ENCODE measurements around the gene ATP6V1E1.

ATP6V1E1 gene

DNA sequence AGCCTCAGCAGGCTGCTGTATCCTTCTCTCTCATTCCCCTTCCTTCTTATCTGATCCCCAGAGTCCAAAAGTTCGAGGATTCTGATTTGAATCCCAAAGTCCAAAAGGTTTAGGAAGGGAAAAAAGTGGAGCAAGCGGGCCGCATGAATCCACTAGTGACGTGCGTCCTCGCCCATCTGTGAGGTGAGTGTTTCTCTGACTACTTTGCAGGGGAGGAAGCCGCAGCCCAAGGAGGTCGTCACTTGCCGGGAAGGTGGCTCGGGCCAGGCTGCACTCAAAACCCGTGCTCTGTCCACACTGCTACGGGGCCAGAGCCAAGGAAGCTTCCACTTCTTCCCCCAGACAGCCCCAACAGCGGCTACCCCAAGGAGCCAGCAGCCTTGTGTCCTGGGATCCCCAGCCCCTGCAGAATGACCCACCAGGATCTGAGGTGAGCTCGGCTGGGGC is 49.0 kb downstream of the ATP6V1E1 start:
- no peak for DNase-seq

DNA sequence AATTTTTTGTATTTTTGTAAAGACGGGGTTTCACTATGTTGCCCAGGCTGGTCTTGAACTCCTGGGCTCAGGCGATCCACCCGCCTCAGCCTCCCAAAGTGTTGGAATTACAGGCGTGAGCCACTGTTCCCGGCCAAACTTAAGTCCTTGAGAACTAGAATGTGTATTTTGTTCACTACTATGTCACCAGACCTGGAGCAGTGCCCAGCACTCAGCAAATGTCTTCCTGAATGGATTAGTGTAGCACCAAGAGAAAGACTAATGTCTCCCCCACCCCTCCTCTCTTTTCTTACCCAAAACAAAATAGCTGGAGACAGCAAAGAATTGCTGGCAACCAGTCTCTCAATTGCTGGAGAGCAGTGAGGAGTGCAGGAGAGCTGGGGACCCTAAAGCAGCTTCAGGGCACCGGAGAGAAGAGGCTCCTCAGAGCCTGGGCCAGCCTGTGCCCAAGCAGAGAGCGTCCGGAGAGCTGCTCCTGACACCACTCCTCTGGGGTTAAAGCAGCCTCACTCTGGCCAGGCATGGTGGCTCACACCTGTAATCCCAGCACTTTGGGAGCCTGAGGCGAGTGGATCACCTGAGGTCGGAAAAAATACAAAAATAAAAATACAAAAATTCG is 50.3 kb downstream of the ATP6V1E1 start:
- DNase-seq: peak; percentile 13

DNA sequence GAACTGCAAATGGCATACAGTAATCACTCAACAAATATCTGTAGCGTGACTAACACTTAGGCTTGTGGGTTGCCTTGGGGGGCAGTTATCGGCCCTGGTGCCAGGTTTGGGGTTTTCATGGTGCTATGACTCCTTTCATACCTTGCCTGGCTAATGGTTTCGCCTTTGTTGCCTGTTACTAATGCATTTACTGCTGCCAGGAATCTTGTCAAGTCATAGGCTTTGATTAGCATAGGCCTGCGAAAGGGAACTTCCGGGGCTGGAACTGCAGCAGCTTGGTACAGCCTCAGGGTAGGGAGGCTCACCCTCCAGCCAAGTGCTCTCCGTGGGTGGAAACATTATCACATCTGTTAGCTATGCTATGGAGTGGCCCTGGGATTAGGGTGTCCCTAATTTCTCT is 52.1 kb downstream of the ATP6V1E1 start:
- DNase-seq: no peak

DNA sequence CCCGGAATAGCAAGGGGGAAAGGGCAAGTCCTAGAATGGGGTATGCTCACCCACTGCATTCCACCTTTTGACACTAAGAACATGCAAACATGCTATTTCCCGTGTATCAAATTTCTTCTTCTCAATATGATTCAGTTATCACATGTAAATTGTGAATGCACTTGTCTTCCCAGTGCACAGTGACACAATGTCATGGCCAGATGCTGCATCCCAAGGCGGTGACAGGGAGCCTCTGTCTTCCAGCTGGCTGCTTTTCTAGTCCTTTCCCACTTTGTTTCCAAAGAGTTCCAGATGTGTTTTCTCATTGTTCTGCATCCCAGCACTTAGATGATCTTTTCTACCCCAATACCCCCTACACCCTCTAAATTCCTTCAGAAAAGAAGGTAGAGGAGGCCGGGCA is 52.9 kb downstream of the ATP6V1E1 start:
- DNase-seq: no peak

DNA sequence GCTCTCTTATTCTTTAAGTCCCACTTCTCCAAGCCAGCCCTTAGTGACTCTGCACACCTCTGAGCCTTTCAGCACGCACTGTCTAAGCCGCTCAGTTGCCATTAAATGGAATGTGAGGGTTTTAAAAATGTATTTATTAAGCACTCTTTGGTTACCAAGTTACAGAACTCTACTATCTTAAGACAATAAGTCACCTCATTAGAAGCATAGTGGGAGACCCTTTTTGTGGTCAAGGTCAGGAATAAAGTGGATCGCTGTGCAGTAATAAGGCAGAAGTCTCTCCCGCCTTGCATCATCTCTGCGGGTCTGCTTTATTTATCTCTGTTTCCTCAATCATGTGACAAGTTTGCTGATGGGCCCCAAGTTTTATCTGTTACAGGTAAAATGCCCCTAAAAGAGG is 53.4 kb downstream of the ATP6V1E1 start:
- no peak for DNase-seq

DNA sequence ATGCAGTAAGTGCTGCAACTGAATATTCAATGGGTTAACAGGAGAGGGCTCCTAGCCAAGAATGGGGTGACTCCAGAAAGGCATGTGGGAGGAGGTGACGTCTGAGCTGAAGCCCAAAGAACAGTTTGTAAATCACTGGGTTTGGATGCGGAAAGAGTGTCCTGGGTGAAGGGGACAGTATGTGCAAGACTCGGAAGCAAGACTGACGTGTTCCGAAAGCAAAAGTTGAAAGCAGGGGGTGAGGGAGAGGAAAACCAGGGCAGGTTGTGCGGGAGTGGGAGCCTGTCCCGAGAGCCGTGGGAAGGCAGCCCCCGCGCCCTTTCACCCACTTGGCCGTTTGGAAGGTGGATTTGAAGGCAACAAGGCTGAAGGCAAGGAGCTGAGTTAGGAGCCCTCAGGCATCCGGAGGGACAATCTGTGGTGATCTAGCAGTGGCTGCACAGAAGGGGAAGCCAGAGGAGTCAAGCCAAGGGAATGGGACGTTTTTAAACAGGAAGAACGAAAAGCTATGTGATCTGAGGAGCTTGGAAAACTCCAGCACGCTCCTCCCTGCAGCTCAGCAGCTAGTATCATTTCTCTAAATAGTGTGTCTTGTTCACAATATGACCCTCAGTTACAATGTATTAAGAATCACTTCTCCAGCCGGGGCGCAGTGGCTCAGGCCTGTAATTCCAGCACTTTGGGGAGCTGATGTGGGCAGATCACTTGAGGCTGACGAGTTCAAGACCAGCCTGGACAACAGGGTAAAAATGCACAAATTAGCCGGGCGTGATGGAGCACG is 57.5 kb downstream of the ATP6V1E1 start:
- peak; percentile 60 for DNase-seq

DNA sequence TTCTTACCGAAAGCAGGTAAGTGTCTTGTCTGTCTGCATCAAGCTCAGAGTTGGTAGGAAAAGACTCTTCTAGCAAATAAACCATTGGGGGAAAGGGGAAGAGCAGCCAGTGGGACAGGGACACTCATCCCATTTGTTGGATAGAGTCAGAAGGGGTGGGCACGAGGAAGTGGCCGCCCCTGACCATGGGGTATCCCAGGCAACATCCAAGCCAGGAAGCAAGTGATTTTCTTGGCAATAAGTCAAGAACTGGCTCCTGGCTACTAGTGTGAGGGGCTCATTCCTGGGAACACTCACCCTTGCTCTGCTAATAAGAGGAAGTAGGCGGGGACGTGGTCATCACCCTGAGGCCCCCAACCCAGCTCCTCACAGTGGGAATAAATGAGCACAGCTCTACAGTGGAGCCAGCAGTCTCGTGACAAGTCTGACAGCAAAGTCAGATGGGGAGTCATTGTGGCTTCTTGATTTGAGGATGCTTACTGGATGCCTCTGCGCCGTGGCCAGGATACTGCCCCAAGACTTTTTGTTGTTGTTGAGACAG is 58.5 kb downstream of the ATP6V1E1 start:
- no peak for DNase-seq

DNA sequence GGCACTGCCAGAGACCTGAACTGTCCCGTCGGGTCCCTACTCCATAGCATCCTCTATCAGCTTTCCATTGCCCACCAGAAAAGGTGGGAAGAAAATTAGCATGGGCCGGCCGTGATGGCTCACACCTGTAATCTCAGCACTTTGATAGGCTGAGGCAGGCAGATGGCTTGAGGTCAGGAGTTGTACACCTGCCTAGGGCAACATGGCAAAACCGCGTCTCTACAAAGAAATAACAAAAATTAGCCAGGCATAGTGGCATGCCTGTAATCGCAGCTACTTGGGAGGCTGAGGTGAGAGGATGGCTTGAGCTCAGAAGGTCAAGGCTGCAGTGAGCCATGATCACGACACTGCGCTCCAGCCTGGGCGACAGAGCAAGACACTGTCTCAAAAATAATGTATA is 61.8 kb downstream of the ATP6V1E1 start:
- DNase-seq: no peak

DNA sequence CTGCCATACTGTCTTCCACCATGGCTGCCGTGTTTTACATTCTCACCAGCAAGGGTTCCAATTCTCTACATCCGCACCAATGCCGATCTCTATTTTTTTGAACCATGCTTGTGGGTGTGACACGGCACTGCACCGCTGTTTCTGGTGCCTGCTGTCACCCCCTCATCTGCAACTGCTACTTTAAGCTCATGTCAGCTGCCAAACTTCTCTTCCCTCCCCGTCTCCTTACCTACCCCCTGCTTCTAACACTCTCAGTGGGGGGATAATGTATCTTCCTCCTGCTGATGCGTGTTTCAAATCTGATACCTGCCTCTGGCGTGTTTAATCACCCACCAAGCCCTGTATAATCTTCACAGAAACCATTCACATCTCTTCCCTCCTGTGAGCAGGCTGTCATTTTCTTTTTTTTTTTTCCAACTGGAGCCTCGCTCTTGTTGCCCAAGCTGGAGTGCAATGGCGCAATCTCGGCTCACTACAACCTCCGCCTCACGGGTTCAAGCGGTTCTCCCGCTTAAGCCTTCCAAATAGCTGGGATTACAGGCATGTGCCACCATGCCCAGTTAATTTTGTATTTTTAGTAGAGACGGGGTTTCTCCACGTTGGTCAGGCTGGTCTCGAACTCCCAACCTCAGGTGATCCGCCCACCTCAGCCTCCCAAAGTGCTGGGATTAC is 62.4 kb downstream of the ATP6V1E1 start:
- DNase-seq: peak; percentile 9

DNA sequence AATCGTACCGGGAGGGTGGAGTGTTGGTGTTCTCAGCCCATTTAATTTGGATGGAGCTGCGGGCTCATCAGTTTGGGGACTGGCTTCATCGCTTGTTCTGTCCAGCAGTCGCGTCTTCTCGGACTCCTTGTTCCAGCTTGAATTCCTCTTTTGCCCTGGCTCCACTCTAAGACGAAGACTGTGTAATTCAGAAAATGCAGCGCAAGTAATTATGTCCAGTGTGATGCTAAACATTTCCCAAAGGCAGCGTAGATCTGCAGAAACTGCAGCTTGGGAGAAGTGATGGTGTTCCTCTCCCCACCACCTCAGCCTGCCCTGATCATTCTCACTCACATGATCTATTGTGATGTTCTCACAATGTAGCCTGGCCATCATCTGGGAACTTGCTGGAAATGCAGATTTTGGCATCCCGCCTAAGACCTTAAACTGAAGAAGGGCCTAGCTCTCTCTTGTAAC is 64.6 kb downstream of the ATP6V1E1 start:
- no peak for DNase-seq

DNA sequence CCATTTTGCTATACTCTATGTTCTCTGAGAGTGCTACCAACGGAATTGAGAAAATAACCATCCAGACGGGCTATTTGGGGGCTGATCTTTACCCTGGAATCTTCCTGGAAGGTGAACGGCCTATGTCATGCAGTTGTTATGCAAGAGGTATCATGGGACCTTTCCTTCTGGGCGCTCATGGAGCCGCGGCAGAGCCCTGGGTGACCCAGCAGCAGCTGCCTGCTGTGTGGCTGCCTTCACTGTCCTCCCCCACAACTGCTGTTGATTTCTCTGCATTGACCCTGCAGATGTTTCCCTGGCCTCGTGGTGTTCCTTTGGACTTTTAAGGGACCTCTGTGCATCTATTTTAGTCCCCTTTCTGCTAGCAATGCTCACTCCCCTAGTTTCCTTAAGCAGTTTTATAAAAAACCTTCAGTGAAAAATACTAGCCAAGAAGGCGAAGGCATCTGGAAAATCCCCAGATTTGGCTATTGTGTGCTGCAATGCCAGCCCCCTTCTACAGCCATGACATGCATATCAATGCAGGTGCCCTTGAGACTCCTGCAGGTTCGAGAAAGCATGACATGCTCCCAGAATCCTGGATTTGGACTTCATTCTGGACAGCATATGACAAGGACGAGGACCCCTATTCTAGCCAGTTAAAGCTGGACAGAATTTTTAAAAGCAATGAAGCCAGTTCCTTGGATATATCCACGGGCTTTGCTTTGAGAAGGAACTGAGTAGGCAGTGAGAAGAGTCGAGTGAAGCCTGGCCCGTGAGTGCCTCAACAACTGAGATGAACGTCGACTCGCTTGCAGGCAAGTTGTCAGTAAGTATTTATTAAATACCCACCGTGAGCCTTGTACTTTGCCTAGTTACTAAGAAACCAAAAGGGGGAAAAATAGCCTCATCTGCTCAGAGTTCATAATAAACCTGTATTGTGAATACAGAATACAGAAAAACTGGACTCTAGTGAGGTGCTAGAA is 65.4 kb downstream of the ATP6V1E1 start, which contains the start of gene SLC25A18:
Gene SLC25A18, plus strand, starts transcription at position 593 of the 965 bp plus-strand sequence. CDS start 16,447 bp downstream, outside the sequence.
- DNase-seq: peak; percentile 62

DNA sequence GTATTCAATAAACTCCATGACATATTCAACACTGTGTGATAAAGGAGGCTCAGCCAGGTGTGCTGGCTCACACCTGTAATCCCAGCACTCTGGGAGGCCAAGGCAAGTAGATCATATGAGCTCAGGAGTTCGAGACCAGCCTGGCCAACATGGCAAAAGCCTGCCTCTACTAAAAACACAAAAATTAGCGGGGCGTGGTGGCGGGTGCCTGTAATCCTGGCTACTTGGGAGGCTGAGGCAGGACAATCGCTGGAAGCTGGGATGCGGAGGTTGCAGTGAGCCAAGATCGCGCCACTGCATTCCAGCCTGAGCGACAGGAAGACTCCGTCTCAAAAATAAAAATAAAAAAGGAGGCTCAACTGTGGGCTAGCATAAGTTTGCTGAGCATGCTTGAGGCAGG is 69.4 kb downstream of the ATP6V1E1 start:
- no peak for DNase-seq

DNA sequence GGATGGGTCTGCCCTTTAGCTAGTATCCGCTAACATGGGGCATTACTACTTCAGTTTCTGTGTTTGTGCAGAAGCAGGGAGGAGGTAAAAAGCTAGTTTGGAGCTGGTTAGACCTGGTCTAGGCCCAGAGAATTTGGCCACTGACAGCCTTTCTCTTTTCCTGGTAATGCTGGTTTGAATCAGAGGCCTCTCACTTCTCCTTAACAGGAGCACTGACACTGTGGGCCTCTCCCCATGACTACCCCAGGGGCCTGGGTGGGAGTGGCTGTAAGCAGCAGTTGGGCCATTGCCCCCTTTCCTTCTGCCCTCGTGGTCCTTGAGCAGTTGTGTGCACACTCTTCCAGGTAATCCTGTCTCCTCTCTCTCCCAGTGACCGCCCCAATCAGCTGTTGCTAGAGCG is 73.7 kb downstream of the ATP6V1E1 start:
- no peak for DNase-seq

DNA sequence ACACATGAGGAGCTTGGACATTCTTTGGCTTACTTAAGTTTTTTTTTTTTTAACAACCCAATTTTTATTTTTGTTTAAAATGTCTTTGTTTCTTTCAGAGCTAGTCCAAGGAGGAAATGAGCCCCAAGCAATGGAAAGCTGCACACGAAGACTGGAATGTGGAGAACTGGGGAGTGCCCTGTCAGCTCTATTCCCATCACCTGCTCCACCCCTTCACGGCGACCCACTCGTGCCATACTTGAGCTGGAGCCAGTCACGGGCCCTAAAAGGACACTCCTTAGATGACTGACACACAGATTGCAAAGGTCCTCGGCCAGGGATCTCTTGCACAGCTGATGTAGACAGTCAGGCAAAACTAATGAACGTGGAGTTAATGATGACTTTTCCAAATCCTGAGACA is 75.8 kb downstream of the ATP6V1E1 start:
- no peak for DNase-seq

DNA sequence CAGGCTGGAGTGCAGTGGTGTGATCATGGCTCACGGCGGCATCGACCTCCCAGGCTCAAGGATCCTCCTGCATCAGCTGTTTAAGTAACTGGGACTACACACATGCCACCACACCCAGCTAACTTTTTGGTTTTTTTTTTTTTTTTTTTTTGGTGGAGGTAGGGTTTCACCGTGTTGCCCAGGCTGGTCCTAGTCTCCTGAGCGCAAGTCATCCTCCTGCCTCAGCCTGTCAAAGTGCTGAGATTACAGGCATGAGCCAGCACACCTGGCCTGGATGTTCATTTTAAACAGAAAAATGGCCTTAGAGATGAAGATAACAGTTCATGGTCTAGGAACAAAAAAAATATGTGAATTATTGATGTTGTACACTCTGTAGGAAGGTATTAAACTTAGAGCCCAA is 78.9 kb downstream of the ATP6V1E1 start:
- no peak for DNase-seq

DNA sequence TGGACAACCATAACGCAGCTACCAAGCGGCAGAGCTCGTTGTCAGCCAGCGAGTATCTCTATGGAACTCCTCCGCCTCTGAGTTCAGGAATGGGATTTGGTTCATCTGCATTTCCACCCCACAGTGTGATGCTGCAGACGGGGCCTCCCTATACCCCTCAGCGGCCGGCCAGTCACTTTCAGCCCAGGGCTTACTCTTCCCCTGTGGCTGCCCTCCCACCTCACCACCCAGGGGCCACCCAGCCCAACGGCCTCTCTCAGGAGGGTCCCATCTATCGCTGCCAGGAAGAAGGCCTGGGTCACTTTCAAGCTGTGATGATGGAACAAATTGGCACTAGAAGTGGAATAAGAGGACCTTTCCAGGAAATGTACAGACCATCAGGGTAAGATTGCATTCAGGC is 79.4 kb downstream of the ATP6V1E1 start:
- DNase-seq: no peak

DNA sequence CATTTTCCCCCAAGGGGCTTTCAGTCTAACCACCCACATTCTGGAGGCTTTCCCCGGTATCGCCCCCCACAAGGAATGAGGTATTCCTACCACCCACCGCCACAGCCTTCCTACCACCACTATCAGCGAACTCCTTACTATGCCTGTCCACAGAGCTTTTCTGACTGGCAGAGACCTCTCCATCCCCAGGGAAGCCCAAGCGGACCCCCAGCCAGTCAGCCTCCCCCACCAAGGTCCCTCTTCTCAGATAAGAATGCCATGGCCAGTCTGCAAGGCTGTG is 79.9 kb downstream of the ATP6V1E1 start:
- no peak for DNase-seq

DNA sequence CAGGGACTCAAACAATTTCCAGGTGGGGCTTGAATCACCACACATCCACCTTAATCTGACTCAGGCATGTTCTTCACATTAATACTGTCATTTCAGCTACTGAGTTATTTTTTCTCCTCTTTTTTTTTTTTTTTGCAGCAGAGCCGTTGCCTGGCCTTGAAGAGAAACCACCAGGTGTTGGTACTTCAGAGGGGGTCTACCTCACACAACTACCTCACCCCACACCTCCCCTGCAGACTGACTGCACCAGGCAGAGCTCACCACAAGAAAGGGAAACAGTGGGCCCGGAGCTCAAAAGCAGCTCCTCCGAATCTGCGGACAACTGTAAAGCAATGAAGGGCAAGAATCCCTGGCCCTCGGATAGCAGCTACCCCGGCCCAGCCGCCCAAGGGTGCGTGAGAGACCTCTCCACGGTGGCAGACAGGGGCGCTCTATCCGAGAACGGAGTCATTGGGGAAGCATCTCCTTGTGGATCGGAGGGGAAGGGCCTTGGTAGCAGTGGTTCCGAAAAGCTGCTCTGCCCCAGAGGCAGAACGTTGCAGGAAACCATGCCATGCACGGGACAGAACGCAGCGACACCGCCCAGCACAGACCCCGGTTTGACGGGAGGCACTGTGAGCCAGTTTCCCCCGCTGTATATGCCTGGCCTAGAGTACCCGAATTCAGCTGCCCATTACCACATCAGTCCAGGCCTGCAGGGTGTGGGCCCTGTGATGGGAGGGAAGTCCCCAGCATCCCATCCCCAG is 80.4 kb downstream of the ATP6V1E1 start:
- DNase-seq: no peak

DNA sequence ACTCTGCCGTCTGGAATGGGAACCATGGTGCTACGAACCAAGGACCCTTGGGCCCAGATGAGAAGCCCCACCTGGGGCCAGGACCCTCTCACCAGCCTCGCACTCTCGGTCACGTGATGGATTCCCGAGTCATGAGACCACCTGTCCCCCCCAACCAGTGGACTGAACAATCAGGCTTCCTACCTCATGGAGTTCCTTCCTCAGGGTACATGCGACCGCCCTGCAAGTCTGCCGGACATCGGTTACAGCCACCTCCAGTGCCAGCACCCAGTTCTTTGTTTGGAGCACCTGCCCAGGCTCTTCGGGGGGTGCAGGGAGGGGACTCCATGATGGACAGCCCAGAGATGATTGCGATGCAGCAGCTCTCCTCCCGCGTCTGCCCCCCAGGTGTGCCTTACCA is 86.1 kb downstream of the ATP6V1E1 start:
- DNase-seq: no peak

All from MV-4-11 (cell line).